Mucosa of stomach (tissue), 1 donor: ENCODE data around the gene MBD3.

Experiments used
- H3K27me3 ChIP-seq: one replicate; pipeline ENCODE4 v1.7.0; 2013; ENCODE audit warnings: mild to moderate bottlenecking, low read length; ENCODE audit not compliant: control insufficient read depth, insufficient read depth
- H3K36me3 ChIP-seq: one replicate; pipeline ENCODE4 v1.7.0; 2013; ENCODE audit warnings: low read length; ENCODE audit not compliant: control insufficient read depth, insufficient read depth
- H3K4me1 ChIP-seq: one replicate; pipeline ENCODE4 v1.7.0; 2013; ENCODE audit warnings: mild to moderate bottlenecking, low read length; ENCODE audit not compliant: control insufficient read depth, insufficient read depth
- H3K4me3 ChIP-seq: one replicate; pipeline ENCODE4 v1.7.0; 2013; ENCODE audit warnings: low read length
- H3K9ac ChIP-seq: one replicate; pipeline ENCODE4 v1.7.0; 2013; ENCODE audit warnings: mild to moderate bottlenecking, low read length, moderate library complexity
- H3K9me3 ChIP-seq: one replicate; pipeline ENCODE4 v1.7.0; 2013; ENCODE audit warnings: mild to moderate bottlenecking, low read length, moderate library complexity; ENCODE audit not compliant: control insufficient read depth
- donor health status: Pancreatic carcinoma.

The MBD3 gene

DNA sequence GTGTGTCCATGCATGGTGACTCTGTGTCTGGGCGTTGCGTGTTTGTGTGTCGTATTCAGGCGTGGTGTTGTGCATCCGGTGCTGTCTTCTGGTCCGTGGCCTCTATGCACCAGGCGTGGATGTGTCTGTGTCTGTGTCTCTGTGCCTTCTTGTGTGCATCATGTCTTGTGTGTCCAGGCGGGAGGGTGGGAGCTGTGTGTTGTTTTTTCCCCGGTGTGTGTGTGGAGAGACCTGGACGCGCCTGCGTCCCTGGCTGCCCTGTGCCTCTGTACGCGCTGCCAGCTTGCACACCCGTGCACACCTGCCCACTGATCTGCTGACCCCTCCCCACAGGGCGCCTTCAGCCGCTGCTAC, 67.7 kb downstream of the MBD3 start:
- Histone ChIP-seq H3K9ac (no peak overlapping the region), H3K4me3 (no peak overlapping the region), H3K4me1 (no peaks in the 10 kb centered on the region), H3K27me3 (peaks cover 41% of the 10 kb centered on the region), H3K36me3 (no peaks in the 10 kb centered on the region), H3K9me3 (no peaks in the 10 kb centered on the region)

DNA sequence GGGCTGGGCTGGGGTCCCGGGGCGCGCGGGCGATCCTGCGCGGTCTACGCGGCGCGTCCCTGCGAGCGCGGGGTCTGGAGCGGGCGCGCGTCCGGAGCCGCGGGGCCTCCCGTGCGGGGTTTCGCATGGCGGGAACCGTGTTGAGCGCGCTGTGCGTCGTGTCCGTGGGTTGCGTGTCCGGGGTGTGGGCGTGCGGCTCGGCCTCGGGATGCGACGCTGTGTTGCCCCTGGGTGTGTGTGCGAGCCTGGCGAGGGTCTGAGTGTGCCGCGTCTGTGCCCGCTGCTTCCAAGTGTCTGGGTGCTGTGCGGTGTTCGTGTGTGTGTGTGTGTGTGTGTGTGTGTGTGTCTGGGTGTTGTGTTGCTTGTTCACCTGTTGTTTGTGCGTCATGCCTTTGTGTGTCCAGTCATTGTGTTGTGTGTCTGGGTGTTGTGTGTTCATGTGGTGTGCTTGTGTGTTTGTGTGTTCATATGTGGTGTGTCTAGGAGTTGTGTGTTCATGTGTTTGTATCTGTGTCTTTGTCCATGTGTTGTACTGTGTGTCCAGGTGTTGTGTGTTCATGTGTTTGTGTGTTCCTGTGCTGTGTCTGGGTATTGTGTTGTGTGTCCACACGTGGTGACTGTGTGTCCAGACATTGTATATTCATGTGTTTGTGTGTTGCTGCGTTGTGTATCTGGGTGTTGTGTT, 68.2 kb downstream of the MBD3 start:
- Histone ChIP-seq H3K36me3 (no peaks in the 10 kb centered on the region), H3K4me3 (no peak overlapping the region), H3K27me3 (peaks cover 41% of the 10 kb centered on the region), H3K9me3 (no peaks in the 10 kb centered on the region), H3K4me1 (no peaks in the 10 kb centered on the region), H3K9ac (no peak overlapping the region)
